AG20443 (cell line): ENCODE measurements around the gene TEPSIN.

Source experiments
- DNase-seq: peaks from one replicate; pipeline ENCODE4 v3.0.0; 2012; ENCODE audit warnings: low spot score, mixed read lengths

Gene TEPSIN

DNA sequence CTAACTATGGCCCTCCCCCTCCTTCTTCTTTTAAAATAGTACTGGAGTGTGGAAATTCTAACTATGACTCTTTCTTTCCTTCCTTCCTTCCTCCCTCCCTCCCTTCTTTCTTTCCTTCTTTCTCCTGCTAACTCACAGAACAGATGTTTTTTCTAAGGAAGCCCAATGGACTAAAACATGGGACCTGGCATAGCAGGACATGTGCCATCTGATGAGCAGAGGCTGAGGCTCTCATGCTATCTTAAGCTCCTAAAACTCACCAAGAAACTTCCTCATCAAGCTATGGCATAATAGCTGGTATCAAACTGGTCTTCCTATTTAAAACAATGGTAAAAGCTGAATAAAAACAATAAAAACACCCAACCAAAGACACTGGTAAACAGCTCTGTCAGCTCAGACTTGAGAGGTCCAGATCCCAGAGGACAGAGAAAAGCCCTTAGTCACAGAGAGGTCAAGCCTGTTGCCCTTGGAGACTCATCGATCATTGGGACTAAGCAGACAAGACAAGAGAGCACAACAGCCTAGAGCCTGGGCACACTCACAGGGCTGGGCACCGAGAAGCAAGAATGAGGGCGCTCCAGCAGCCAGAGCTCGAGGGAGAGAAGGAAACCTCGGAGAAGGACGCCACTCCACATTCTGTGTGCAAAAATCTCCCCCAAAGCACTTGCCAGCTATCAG lies 28.7 kb upstream of the TEPSIN start:
- DNase-seq = no peak

DNA sequence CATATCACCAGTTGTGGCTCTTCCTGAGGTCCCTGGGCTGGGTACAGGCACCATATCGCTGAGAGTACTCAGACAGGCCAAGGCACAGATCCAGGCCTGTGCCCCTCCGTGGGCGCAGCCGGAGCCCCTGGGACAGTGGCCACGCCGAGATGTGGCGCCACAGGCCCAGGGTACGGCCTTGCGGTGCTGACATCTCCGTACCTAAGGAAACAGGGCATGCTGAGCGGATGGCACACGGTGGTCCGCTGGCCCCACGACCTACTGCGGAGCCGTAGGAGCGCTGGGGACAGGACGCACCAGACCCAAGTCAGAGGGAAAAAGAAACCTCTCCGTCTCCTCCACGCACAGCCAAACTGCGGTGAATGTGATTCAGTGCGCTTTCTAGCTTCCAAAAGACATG lies 26.7 kb upstream of the TEPSIN start:
- DNase-seq = no peak

- no peak for DNase-seq
Measured at GRCh38 chr17:81264640-81265039, 25.8 kb upstream of the TEPSIN start.

- DNase-seq = no peak
Measured at GRCh38 chr17:81263371-81264181, 24.7 kb upstream of the TEPSIN start.

DNA sequence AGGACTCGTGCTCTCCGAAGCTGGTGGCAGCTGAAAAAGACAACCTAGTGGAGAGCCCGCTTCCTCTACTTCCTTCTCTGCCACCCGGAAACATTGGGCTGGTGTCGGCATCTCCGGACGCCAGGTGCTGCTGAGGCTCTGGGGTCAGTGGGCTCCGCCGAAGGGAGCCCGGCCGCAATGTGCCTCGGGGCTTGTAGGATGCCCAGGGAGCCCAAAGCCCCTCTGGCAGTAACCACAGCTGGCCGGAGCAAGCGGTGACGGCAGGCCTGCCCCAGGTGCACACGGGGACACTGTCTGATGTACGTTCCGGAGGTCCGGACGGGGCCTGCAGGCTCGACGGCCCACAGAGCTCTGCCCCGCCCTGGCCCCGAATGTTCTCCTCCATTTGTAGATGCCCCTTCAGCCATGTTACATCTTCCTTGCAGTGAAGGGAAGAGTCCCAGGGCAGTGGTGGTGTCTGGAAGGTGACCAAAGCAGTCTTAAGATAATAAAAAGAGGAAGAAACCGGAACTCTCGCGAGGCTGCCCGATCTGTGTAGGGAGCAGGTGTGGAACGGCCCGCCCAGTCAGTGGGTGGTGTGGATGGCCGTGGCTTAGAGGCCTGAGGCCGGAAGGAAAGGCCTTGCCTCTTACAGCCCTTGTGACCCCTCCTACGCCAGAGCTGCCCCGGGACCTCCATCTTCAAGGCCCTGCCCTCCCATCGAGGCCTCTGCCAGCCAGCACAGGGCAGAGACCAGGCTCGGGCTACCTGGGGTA lies 22.9 kb upstream of the TEPSIN start:
- DNase-seq = no peak

- no peak for DNase-seq
Measured at GRCh38 chr17:81261096-81261495, 22.2 kb upstream of the TEPSIN start.

GRCh38 chr17:81260641-81261040 lies 21.8 kb upstream of the TEPSIN start:
- no peak for DNase-seq

GRCh38 chr17:81260171-81260570 lies 21.3 kb upstream of the TEPSIN start:
- no peak for DNase-seq

- no peak for DNase-seq
Measured at GRCh38 chr17:81259058-81259605, 20.3 kb upstream of the TEPSIN start.

GRCh38 chr17:81258292-81258691 lies 19.4 kb upstream of the TEPSIN start:
- no peak for DNase-seq

DNA sequence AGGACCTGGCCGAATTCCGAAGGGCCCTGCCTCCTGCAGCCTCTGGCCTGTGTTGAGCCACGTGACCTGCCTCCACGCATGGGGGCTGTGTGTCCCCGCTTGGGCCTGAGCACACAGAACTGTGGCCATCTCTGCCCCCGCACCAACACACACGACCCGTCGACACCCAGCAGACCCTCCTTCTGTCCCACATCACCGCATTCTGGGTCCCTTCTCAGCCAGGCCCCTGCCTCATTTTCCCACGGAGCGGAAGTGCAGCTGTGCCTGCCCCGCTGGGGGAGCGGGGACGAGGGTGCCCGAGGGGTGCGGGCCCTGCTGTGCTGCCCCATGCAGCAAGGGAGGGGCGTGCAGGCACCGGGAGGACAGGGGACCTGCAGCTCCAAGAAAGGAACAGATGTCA lies 18.7 kb upstream of the TEPSIN start:
- DNase-seq = no peak

DNA sequence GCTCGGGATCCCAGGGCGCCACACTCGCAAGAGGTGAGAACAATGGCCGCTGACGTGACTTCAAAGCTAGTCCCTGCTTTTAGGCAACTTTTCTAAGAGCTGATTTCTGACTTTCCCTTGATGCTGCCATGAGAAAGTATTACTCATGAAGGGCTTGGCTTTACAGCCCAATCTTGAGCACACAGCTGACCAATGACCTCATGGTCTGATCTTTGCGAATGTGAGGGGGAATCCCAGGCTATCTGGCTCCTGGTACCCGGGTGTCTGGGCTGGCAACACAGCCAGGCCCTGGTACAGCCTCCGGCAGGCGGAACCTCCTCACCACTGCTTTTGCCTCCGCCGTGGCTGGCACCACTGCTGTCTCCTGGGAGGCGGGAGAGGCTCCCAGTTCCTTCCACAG lies 17.8 kb upstream of the TEPSIN start:
- DNase-seq = peak; percentile 79

DNA sequence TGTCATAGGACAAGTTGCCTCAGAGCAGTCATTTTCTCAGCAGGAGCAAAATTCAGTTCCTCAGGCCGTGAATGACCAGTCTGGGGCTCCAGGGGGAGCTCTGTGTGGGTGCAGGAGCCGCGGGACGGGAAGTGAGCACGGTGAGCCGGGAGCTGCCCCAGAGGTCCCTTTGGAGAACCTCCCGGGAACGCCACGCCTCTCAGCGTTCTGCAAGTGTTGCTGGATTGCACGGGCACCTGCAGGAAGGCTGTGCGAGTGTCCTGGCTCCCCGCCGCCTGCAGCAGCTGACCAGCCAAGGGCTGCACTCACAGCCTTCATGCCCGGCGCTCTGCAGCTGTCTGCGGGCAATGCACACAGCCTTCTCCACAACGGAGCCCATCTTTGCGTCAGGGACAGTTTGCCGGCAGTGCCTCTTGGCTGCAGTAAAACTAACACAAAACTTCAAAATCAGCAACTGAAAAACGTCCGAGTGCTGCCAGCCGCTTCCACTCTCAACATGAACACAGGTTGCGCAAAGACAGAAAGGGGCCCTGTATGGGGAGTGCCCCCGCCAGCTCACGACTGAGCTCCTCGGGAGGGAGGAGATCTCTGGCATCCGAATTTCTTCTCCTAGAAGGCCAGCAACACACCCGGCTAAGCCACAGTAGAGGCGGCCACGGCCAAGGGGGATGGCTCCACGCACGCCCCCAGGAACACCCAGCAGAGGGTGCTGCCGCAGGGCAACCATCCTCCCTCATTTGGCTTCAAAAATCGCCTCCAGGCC lies 16.3 kb upstream of the TEPSIN start:
- DNase-seq = peak; percentile 65

DNA sequence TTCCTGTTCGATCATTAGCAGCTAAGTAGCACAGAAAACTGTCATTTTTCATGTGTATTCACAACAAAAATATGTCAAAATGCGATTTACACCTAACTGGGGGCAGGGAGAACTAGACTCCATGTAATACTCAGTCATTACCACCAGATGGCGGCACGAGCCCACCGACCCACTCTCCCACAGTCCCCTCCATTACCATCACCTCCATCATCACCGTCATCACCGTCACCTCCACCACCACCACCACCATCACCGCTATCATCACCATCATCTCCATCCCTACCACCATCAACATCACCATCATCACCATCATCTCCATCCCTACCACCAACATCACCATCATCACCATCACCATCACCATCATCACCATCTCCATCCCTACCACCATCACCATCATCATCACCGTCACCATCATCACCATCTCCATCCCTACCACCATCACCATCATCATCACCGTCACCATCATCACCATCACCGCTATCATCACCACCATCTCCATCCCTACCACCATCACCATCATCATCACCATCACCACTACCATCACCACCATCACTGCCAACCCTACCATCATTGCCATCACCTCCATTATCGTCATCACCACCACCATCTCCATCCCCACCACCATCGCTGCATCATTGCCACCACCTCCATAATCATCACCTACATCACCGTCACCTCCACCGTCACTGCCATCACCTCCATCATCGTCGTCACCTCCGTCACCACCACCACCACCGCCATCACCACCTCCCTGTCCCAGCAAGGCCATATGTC lies 14.7 kb upstream of the TEPSIN start:
- DNase-seq = peak; percentile 72

- no peak for DNase-seq
Measured at GRCh38 chr17:81252987-81253329, 14.1 kb upstream of the TEPSIN start.

GRCh38 chr17:81252326-81252986 lies 13.6 kb upstream of the TEPSIN start:
- no peak for DNase-seq

- DNase-seq = no peak
Measured at GRCh38 chr17:81251709-81252301, 12.9 kb upstream of the TEPSIN start.

DNA sequence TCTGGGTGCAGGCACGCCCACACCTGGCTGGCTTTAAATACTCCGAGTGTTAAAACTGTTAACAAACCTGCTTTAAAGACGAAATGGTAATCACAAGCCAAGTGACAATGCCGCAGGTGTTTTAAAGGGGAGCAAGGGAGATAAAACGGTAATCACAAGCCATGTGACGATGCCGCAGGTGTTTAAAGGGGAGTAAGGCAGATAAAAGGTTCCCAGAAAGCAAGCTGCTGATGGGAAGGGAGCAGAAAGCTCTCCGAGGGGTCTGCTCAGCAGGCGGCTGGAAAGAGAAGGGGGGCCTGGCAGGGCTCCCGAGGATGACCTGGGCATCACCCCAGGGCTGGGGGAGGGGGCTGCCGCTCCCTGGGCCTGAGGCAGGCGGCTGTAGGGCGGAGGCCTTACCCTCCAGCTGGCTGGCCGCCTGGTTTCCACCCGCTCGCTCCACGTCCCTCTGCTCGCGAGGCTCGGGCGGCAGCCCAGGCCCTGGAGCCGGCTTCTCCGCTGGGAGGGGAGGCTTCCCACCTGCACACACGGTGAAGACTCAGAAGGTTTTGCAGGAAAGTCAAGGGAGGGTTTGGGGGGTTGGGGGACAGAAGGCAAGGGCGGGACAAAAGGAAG lies 12.3 kb upstream of the TEPSIN start:
- no peak for DNase-seq

GRCh38 chr17:81250286-81251093 lies 11.6 kb upstream of the TEPSIN start:
- no peak for DNase-seq
